ENCODE measurements around the gene HSPB3. TPM values are rescaled to one million over a fixed set of nuclear protein-coding genes. Genes with fewer than 3 reads are reported as not detected.

The HSPB3 gene
- total RNA-seq, 4 donors from 2014 or later = 5.9 to 90.6 (median 32.1) TPM

GRCh38 chr5:54450542-54450941 is 5.0 kb upstream of the HSPB3 start:
- TF ChIP-seq EP300 (IDR thresholded peaks at IDR 0.05) = no peak
- no peak for TF ChIP-seq CTCF (IDR thresholded peaks at IDR 0.05)
- TF ChIP-seq POLR2AphosphoS5 (IDR thresholded peaks at IDR 0.05) = no peak
- TF ChIP-seq POLR2A (IDR thresholded peaks at IDR 0.05) = no peak
- WGBS, 2 donors (ENCODE audit: low coverage in 1 of 2) = 92 to 100% methylated on average over 1 to 2 of the region's 2 CpGs
- Histone ChIP-seq H3K9me3 (no peaks in the 10 kb centered on the region), H3K4me1 (peaks cover 0 to 27% (median 0%) of the 10 kb centered on the region in 3 donors), H3K27ac (no peak overlapping the region), H3K4me3 (no peak overlapping the region), H3K36me3 (no peaks in the 10 kb centered on the region), H3K27me3 (no peaks in the 10 kb centered on the region)
- no peak for ATAC-seq

- no peak for ATAC-seq
- H3K36me3 ChIP-seq = no peaks in the 10 kb centered on the region
- no peak for TF ChIP-seq POLR2AphosphoS5 (IDR thresholded peaks at IDR 0.05)
- peaks cover 0 to 40% (median 0%) of the 10 kb centered on the region in 3 donors for H3K4me1 ChIP-seq
- H3K9me3 ChIP-seq = no peaks in the 10 kb centered on the region
- no peak overlapping the region for H3K4me3 ChIP-seq
- 51 to 57% methylated on average over 3 of the region's 3 CpGs for WGBS, 2 donors (ENCODE audit: low coverage in 1 of 2)
- no peak overlapping the region for H3K27ac ChIP-seq
- H3K27me3 ChIP-seq = no peaks in the 10 kb centered on the region
Measured at GRCh38 chr5:54453046-54453445, 2.5 kb upstream of the HSPB3 start.

- Histone ChIP-seq H3K27me3 (no peaks in the 10 kb centered on the region), H3K9me3 (no peaks in the 10 kb centered on the region), H3K27ac (peak overlapping the region in 3 of 4 donors; percentile 78 to 84 (median 81)), H3K4me3 (no peak overlapping the region), H3K36me3 (no peaks in the 10 kb centered on the region), H3K4me1 (peaks cover 0 to 46% (median 0%) of the 10 kb centered on the region in 3 donors)
- no peak for ATAC-seq
- TF ChIP-seq POLR2A (IDR thresholded peaks at IDR 0.05) (no peak), POLR2AphosphoS5 (IDR thresholded peaks at IDR 0.05) (no peak), EP300 (IDR thresholded peaks at IDR 0.05) (no peak), CTCF (IDR thresholded peaks at IDR 0.05) (no peak)
- WGBS, 2 donors (ENCODE audit: low coverage in 1 of 2) = 33 to 44% methylated on average over 2 of the region's 2 CpGs
Measured at GRCh38 chr5:54454602-54455001, 897 bp upstream of the HSPB3 start.

GRCh38 chr5:54457094-54457862 is 1.8 kb downstream of the HSPB3 start:
- Histone ChIP-seq H3K4me1 (peaks cover 0 to 46% (median 0%) of the 10 kb centered on the region in 3 donors), H3K4me3 (peak overlapping the region; percentile 4 to 38), H3K36me3 (no peaks in the 10 kb centered on the region), H3K27me3 (no peaks in the 10 kb centered on the region), H3K27ac (peak overlapping the region; percentile 56 to 84 (median 77)), H3K9me3 (no peaks in the 10 kb centered on the region)
- no peak for TF ChIP-seq POLR2AphosphoS5 (IDR thresholded peaks at IDR 0.05)
- TF ChIP-seq POLR2A (IDR thresholded peaks at IDR 0.05) = no peak
- no peak for TF ChIP-seq CTCF (IDR thresholded peaks at IDR 0.05)
- TF ChIP-seq EP300 (IDR thresholded peaks at IDR 0.05) = no peak
- ATAC-seq = peak; percentile 59
- 10 to 13% methylated on average over 4 to 5 of the region's 5 CpGs for WGBS, 2 donors (ENCODE audit: low coverage in 1 of 2)

- Histone ChIP-seq H3K4me3 (no peak overlapping the region), H3K36me3 (no peaks in the 10 kb centered on the region), H3K27me3 (no peaks in the 10 kb centered on the region), H3K27ac (peak overlapping the region in 1 of 4 donors; percentile 81), H3K9me3 (no peaks in the 10 kb centered on the region), H3K4me1 (peaks cover 0 to 44% (median 0%) of the 10 kb centered on the region in 3 donors)
- TF ChIP-seq POLR2A (IDR thresholded peaks at IDR 0.05) = no peak
- no peak for TF ChIP-seq CTCF (IDR thresholded peaks at IDR 0.05)
- TF ChIP-seq EP300 (IDR thresholded peaks at IDR 0.05) = no peak
- no peak for TF ChIP-seq POLR2AphosphoS5 (IDR thresholded peaks at IDR 0.05)
- WGBS, 2 donors (ENCODE audit: low coverage in 1 of 2) = 85 to 100% methylated on average over 1 to 2 of the region's 2 CpGs
- ATAC-seq = no peak
Measured at GRCh38 chr5:54458221-54458620, 2.7 kb downstream of the HSPB3 start.

Measured in gastroesophageal sphincter (tissue), 4 donors.